ENCODE measurements around the gene PAMR1.

Gene PAMR1

GRCh38 chr11:35454362-35454761, 71.1 kb downstream of the PAMR1 start:
- DNase-seq (ENCODE audit: low read depth in 2 of 2): no peak

GRCh38 chr11:35436581-35437250, 88.7 kb downstream of the PAMR1 start:
- DNase-seq (ENCODE audit: low read depth in 2 of 2): no peak

GRCh38 chr11:35433588-35433987, 91.8 kb downstream of the PAMR1 start:
- DNase-seq (ENCODE audit: low read depth in 2 of 2): no peak

DNA sequence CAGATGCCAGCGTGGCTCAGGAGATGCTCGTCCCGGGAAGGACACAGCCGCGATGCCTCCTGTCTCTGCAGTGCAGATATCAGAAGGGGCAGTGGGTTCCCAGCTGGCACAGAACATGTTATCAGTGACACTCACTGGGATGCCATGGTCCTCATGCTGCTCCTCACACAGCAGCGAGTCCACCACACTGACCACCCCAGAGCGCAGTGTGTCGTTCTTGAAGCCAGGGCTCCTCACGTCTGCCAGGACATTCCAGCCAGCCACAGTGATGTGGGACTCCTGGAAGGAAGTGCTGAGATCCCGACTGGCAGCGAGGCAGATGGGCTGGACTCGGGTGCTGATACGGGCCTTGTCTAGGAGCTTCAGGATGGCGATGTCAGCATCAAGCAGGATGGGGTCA, 93.0 kb downstream of the PAMR1 start:
- DNase-seq (ENCODE audit: low read depth in 2 of 2): no peak

DNA sequence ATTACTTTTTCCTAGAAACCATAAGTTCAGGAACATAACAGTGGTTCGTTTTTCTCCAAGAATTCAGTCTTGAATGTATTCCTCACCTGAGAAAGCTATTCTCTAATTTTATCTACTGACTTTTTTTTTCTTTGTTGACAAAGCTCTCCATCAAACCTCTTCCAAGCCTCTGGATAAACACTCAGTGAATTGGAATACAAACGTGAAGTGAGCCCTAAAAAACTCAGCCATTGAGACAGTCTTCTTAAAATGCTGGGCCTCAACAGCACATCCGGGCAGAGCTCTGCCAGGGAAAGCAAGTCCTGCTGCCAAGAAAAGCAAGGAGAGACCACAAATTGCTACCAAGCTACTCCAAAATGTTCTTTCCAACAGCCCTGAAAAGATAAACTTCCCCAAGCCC, 98.3 kb downstream of the PAMR1 start:
- no peak for DNase-seq (ENCODE audit: low read depth in 2 of 2)

DNA sequence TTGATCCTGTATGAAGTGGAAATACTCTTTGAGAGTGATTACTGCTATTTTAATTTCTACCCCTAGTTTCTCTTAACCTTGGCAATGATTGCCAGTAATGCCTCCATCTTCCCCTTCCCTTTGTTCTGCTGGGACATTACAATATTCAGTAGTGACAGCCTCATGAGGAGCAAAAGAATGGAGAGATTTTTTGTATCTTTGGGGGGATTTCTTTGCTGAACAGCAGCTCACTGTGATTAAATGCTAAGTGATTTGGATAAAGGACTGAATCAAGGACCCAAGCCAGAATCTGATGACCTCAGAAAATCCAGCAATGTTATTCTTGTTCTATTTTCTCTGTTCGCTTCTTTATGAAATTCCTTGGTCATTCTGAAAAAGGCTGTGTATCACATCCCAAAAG, 99.1 kb downstream of the PAMR1 start:
- DNase-seq (ENCODE audit: low read depth in 2 of 2): no peak

DNA sequence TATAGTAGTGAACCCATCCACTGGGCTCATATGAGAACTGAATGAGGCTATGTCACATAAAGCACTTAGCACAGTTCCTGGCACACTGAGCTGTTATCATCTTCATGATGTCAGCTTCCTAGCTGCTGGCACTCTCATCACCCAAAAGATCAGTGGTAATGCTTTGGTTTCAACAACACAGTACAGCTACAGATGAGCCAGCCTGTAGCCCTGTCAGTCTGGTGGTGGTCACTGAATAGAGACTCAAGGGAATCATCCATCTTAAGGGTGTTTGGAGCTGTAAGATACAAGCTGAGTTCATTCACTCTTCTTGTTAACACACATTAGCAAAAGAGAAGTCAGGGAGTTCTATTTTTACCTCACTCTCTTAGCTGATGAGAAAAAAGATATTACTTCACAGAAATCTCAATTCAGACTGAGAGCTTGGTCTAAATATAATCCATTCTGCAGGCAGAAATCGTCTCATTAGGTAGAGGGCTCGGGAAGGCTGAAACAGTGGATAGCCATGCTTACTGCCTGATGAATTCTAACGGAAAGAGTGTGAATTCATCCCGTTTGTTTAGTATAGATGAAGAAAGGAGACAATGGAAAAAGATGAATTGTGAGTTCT, 99.7 kb downstream of the PAMR1 start:
- DNase-seq (ENCODE audit: low read depth in 2 of 2): no peak

- no peak for DNase-seq (ENCODE audit: low read depth in 2 of 2)
Measured at GRCh38 chr11:35424157-35424940, 101.1 kb downstream of the PAMR1 start.

- no peak for DNase-seq (ENCODE audit: low read depth in 2 of 2)
Measured at GRCh38 chr11:35420371-35420770, 105.0 kb downstream of the PAMR1 start.

DNA sequence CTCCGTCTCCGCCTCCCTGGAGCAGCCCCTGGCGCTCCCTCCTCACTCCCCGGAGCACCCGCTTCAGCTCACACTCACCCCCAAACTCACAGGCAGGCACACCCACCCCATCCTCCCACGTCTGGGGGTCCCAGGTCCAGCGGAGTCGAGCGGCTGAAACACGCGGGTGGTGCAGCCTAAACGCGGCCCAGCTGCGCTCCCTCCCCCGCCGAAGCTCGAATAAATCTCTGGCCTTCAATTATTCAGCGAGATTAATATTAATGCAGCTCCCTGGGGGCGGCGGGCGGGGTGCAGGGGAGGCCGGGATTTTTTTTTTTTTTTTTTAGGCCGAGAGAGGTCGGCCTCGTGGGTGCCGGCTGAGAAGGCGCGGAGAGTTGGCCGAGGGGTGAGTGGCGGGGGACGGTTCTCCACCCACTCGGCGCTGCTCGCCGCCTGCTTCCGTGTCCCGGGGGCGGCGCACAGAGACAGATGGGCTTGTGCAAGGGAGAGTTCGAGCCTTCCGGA, 105.5 kb downstream of the PAMR1 start:
- no peak for DNase-seq (ENCODE audit: low read depth in 2 of 2)

- DNase-seq (ENCODE audit: low read depth in 2 of 2): no peak
Measured at GRCh38 chr11:35419184-35419829, 106.1 kb downstream of the PAMR1 start, which contains the start of gene SLC1A2. SLC1A2 (minus strand) TSS chr11:35419558; CDS start chr11:35418966, 592 bp downstream.

DNA sequence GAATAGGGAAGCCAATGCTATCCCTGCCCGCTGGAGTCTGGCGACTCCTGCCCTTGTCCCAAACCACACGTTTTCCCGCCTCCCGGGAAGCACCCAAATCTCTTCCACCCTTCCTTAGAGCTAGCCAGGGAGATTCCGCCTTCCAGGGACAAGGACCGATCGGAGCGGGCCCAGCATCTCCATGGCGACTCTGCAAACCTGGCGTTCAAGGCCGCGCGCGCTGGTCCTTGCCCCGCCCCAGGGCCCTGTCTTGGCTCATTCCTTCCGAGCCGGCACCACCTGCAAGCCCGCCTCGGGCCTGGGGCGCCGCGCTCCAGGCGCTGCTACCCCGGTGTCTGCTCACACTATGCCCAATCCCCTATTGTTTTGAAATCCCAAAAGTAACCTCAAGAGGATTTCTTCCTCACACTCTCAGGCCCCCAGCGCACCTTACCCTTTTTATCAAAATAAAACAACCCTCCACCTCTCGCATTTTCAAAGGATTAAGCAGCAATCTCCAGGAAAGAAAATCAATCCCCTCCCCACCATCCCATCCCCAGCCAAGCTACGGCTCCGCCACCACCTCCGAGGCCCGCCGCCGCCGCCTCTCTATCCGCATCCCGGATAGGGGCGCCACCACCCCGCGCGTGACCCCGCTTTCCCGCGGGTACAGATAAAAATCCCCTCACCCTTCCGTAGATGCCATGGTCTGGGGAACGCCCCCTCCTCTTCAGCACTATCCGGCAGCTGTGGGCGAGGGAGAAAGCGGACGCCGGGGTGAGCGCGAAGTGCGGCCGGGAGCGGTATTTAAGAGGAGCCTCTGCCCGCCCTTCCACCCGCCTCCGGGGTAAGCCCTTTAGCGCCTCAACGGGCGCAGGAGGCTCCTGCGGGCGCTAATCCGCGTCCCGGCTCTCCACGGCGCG, 106.9 kb downstream of the PAMR1 start:
- DNase-seq (ENCODE audit: low read depth in 2 of 2): no peak

DNA sequence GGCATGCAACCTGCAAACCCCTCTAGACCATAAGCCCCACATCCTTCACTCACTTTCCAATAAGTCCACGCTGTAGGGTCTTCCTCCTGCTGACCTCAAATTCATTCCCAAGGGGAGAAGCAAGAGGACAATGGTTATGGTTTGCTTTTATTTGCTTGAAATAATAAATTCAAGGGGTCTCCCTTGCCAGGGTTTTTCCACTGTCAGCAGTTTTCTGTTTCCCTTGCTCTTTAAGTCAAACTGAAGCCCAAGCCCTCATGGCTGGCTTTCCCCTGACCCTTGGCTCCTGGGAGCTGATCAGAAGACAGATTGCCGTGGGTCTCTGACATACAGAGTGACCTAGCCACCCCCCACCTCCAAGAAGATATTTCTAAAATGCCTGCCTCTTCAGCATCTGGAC, 109.9 kb downstream of the PAMR1 start:
- no peak for DNase-seq (ENCODE audit: low read depth in 2 of 2)

GRCh38 chr11:35414776-35415175, 110.6 kb downstream of the PAMR1 start:
- DNase-seq (ENCODE audit: low read depth in 2 of 2): no peak

- no peak for DNase-seq (ENCODE audit: low read depth in 2 of 2)
Measured at GRCh38 chr11:35414311-35414710, 111.1 kb downstream of the PAMR1 start.

DNA sequence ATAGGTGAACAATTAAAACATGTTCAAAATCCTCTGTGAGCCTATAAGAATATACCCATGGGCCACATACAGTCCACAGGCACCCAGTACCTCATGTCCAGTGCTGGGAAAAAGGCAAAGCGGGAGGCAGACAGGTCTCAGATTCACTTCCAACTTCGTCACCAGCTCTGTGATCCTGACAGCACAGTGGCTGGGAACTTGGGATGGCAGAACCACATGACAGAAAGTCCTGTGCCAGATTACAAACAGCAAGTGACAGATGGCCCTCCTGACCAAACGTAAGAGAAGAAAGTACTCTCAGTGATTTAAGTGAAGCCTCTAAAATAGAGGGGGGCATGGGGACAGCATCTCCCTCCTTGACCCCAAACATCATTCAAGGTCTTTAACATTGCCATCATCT, 111.8 kb downstream of the PAMR1 start:
- no peak for DNase-seq (ENCODE audit: low read depth in 2 of 2)

GRCh38 chr11:35412285-35412684, 113.1 kb downstream of the PAMR1 start:
- DNase-seq (ENCODE audit: low read depth in 2 of 2): no peak

DNA sequence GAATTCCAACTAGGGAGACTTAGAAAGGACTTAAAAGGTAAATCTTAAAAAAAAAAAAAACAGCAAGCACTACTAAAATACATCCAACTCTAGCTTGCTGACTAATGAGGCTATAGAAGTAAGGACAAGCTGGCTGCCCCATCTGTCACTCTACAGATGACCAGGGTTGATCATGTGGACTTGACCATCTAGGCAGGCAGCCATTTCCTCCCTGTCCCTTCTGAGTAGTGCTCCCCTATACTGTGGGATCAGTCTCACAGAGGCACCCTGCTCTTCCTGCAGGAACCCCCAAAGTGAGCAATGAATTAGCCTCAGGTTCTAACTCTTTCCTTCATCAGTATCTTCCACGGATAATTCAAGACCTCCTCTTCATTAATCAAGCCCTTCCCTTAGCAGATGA, 118.4 kb downstream of the PAMR1 start:
- no peak for DNase-seq (ENCODE audit: low read depth in 2 of 2)

DNA sequence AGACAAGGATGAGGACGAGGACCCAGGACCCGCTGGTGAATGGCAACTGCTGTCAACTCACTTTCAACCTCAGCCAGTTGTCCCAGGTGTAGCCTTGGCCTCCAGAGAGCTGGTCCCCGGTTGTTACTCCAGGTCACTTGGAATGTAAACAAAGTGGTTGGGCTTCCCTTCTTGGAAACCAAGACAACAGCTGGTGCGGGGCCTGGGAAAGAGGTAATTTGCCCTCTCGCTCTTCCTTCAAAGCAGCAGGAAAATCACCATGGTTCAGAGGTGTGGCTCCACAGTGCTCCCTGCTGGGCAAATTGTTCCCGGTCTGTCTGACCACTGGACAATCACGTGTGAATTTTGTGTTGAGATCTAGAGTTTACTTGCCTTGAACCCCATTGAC, 121.0 kb downstream of the PAMR1 start:
- DNase-seq (ENCODE audit: low read depth in 2 of 2): no peak

GRCh38 chr11:35403765-35404387, 121.5 kb downstream of the PAMR1 start:
- no peak for DNase-seq (ENCODE audit: low read depth in 2 of 2)

Data from stimulated activated CD8-positive, alpha-beta memory T cell treated with anti-CD3 and anti-CD28 coated beads, Interleukin-2, amount 100 ng/mL, for 48 hours (primary cell).